ENCODE results near the gene IMPA2.
"Not testable (repeated sequence)": the region's sequence is repeated elsewhere in the genome, so short reads cannot be mapped to it uniquely, and the experiment has no call there.

The IMPA2 gene

DNA sequence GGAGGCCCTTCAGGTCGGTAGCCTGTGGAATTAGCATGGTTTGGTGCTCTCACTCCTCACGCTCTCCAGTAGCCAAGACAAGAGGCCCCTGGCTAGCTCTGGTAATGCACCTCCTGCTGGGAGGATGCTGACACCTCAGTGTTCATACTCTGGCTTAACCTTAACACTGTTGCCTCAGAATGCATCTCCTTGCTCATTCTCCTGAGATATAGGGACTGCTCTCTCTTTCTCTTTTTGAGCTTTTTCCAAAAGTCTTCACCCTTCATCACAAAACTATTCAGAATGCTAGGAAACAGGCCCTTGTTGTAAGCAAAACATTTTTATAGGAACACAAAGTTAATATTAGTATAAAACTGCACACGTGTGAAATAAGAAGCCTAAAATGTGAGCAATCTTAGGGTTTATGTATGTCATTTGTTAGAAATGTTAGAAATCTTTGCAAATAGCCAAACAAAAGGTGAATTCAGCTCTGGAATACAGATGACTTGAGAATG lies 17.3 kb upstream of the IMPA2 start:
- DNase-seq = no peak

DNA sequence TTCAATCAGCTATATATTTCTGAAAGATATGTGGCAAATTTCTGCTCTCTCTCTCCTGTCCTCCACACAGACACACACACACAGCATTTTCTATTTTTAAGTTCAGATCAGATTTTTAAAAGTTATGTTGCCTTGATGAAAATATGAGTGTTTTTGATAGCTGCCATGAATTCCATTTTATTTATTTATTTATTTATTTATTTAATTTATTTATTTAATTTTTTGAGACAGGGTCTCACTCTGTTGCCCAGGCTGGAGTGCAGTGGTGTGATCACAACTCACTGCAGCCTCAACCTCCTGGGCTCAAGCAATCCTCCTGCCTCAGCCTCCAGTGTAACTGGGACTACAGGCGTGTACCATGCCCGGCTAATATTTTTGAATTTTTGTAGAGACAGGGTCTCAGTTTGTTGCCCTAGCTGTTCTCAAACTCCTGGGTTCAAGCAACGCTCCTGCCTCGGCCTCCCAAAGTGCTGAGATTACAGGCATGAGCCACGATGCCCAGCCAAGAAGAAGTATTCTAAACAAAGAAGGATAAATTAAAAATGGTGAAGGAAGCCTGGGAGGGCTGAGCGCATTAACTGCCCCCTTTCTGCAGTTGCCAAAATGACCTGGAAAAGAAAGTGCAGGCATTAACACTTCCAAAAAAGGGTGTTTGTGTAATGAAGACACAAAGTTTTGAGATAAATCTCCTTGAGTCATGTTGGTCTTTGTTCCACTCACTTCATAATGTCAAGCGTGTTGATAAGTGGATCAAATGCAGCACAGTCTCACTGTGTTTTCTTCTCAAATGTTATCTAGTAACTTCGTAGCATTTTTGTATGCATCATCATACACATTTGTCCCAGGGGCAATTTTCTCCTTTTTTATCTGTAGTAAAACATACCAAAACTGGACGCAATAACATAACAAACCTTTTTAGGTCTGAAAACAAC lies 11.1 kb upstream of the IMPA2 start:
- no peak for DNase-seq

DNA sequence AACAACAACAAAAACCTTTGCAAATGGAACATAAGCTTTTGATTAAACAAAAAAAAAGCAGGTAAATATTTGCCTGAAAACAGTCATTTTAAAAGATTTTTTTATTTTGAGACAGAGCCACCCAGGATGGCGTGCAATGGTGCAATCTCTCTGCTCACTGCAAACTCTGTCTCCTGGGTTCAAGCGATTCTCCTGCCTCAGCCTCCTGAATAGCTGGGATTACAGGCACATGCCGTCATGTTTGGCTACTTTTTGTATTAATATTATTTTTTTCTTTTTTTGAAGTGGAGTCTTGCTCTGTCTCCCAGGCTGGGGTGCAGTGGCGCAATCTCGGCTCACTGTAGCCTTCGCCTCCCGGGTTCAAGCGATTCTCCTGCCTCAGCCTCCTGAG lies 10.5 kb upstream of the IMPA2 start:
- DNase-seq = not testable (repeated sequence)

GRCh38 chr18:11972371-11973174 lies 8.7 kb upstream of the IMPA2 start:
- no peak for DNase-seq

- DNase-seq = no peak
These were observed 6.5 kb upstream of the IMPA2 start for GRCh38 chr18:11974741-11975325.

DNA sequence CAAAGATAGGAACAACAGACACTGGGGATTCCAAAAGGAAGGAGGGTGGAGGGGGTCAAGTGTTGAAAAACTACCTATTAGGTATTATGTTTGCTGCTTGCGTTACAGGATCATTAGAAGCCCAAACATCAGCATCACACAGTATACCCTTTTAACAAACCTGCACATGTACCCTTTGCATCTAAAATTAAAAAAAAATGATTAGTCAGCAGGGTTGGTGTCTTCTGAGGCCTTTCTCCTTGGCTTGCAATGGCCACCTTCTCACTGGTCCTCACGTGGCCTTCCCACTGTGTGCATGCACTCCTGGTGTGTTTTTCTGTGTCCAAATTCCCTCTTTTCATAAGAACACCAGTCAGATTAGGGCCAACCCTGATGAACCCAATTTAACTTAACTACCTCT lies 5.6 kb upstream of the IMPA2 start:
- no peak for DNase-seq

GRCh38 chr18:11976315-11977152 lies 4.8 kb upstream of the IMPA2 start:
- DNase-seq = no peak

DNA sequence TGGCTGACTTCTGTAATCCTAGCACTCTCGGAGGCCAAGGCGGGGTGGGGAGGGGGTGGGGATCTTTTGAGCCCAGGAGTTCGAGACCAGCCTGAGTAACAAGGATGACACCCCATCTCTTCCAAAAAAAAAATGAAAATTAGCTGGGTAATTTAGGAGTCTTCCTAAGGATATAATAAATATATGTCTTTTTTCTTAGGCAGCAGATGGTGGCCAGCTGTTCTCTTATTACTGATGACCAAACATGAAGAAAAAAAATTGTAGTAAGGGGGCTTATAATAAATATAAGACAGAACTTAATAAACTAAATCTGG lies 4.2 kb upstream of the IMPA2 start:
- DNase-seq = no peak

GRCh38 chr18:11978956-11979355 lies 2.4 kb upstream of the IMPA2 start:
- DNase-seq = no peak

DNA sequence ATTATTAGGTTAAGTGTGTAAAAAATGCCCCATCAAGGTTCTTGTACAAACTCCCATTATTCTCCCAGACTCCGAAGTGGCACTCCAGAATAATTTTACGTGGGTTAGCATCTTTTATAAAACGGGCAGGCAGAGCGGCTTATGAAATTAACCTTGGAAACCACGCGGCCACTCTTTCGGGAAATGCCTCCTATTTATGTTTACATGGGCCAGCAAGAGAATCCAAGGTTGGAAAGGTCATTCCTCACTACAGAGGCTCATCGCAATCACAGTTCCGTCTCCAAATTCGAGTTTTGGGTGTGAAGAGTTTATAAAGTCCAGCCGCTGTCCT lies 1.2 kb upstream of the IMPA2 start:
- no peak for DNase-seq

DNA sequence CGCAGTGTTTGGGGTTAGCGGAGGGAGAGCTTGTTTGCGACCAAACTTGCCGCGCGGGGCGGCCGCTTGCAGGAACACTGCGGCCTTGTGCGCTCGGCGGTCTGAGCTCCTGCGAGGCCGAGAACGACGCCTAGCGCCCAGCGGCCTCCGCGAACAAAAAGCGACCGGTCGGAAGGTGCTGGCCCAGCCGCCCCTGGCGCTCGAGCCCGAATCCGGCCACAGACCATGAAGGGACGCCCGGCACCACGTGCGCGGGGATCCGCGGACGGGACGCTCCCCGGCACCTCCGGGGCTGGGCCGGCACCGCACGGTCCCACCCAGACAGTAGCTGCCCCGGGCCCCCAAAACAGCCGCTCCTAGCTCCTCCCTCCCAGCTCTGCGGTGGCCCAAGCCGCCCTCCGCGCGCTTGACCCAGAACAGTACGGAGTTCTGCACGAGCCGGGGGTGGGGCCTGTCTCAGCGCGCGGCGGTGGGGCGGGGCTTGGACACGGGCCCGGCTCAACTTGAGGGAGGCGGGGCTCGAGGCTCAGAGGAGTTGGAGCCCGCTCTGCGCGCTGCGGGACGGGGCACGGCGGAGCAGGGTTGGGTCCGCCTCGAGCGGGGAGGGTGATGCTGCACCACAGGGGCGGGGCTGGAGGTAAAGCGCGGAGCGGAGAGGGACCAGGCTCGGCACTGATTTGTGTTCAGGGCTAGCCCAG lies 664 bp upstream of the IMPA2 start:
- DNase-seq = peak; percentile 88

DNA sequence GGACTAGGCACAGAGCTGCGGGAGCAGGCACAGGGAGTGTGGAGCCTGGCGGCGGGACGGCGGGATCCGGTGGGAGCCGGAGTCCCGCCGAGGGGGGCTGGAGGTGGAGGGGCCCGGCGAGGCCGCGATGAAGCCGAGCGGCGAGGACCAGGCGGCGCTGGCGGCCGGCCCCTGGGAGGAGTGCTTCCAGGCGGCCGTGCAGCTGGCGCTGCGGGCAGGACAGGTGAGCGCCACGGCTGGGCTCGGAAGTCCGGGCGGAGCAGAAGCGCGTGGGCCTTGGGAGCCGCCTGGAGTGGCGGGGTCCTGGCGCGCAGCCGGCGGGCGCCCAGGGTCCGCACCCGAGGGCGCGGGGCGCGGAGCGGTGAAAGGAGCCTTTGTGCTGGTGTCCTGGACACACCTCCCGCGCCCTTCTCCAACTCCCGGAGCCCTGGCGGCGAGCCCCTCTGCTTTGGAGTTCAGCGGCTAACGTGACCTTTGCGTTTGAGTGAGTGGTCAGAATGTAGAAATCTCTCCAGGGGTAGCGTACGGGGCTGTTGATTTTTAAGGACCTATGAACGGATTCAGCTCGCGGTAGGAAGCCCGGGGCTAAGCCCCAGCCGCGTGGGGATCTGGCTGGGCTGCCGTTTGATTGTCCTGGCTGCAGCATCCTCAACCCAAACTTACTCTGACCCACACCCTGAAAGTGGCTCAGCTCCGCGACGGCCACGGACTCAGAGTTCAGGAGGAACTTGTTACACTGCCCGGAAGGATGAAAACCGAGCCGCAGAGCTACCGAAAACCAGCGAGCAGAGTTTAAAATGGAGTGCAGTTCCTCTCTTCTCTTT lies 448 bp downstream of the IMPA2 start:
- DNase-seq = no peak

GRCh38 chr18:11982981-11983380 lies 1.7 kb downstream of the IMPA2 start:
- DNase-seq = no peak

- DNase-seq = no peak
These were observed 2.3 kb downstream of the IMPA2 start for GRCh38 chr18:11983592-11983991.

DNA sequence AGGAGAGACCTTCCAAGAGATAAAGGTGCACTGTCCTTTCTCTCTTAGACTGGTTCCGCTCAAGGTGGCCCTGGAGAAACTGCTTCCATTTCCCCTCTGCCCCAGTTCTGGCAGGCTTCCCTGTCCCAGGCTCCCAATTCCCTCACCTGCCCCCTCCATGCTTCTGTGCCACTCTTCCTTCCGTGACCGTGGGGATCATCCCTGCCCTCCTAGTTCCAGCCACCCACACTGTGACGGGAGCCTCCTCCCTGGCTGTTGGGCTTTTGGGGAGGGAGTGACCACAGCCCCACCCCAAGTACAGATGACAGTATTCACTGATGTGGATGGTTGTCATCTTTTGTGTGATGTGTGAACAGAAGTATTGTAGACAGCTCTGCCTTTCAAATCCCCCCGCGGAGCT lies 2.8 kb downstream of the IMPA2 start:
- DNase-seq = no peak

GRCh38 chr18:11985586-11985985 lies 4.3 kb downstream of the IMPA2 start:
- no peak for DNase-seq

GRCh38 chr18:11986061-11986460 lies 4.8 kb downstream of the IMPA2 start:
- no peak for DNase-seq

GRCh38 chr18:11987527-11987926 lies 6.2 kb downstream of the IMPA2 start:
- no peak for DNase-seq

DNA sequence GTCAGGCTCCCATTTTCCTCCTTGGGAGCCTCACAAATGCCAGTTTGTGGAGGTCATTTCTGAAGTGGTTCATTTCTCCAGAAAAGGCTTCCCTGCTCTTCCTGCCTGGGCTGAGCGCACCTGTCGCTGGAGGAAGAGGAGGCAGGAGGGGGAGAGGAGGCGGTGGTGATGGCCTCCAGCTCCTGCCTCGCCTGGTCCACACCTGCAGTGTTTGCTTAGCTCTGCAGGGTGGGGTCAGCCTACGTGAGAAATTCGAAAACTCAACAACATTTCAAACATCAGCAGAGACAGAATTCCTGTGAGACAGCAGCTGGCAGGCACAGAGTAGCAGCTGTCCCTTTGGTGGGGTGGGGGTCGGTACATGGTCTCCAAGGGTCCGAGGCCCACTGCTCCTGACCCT lies 7.9 kb downstream of the IMPA2 start:
- no peak for DNase-seq

- DNase-seq = no peak
These were observed 8.7 kb downstream of the IMPA2 start for GRCh38 chr18:11989966-11990380.

DNA sequence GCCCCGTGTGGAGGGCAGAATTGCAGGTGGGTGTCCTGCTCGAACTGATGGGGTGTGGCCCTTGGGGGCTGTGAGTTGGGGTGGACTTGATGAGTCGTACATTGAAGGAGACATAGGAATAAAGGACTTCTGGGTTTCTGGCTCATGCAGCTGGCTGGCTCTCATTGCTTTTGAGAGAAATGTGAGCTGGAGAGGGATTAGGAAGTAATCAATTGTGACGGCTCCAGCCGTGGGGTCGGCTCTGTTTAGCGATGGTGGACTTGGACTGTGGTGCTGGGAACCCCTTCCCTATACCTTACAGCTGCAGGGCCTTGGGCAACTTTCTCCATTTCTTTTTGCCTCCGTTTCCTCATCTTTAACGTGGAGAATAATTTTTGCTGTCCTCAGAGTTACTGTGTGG lies 9.2 kb downstream of the IMPA2 start:
- DNase-seq = no peak

Data from NCI-H446 treated with DMSO at 0.1 percent for 48 hours (cell line).